ENCODE measurements around the gene IFIT2.
"Not testable (repeated sequence)": the region's sequence is repeated elsewhere in the genome, so short reads cannot be mapped to it uniquely, and the experiment has no call there.

The IFIT2 gene, protein sequence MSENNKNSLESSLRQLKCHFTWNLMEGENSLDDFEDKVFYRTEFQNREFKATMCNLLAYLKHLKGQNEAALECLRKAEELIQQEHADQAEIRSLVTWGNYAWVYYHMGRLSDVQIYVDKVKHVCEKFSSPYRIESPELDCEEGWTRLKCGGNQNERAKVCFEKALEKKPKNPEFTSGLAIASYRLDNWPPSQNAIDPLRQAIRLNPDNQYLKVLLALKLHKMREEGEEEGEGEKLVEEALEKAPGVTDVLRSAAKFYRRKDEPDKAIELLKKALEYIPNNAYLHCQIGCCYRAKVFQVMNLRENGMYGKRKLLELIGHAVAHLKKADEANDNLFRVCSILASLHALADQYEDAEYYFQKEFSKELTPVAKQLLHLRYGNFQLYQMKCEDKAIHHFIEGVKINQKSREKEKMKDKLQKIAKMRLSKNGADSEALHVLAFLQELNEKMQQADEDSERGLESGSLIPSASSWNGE

DNA sequence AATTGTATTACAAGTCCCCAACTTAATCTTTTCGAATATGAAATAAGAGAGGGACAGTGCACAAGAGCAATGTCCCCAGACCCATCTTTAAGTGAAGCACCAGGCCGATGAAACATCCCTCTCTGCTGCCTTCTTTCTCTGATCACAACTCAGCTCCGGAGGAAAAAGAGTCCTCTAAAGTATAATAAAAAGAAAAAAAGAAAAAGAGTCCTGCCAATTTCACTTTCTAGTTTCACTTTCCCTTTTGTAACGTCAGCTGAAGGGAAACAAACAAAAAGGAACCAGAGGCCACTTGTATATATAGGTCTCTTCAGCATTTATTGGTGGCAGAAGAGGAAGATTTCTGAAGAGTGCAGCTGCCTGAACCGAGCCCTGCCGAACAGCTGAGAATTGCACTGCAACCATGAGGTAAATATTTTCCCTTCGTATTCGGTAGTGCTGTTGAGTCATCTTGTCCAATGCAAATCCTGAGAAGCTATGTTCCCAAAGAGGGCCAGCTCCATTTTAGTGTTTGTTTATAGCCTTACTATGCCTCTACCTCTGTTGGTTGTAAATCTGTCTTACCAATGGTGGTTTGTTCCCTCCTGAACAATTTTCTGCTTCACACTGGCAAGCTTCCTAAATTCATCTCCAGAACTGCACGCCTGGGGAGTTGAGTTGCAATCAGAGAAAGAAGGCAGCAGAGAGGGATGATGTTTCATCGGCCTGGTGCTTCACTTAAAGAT, at the start of gene IFIT2:
TSS of gene IFIT2 (plus strand) at position 326 of the 725 bp plus-strand sequence. CDS start at position 404, 78 bp downstream.
- peak in 5 of 6 experiments; percentile 2 to 68 (median 65) for DNase-seq

DNA sequence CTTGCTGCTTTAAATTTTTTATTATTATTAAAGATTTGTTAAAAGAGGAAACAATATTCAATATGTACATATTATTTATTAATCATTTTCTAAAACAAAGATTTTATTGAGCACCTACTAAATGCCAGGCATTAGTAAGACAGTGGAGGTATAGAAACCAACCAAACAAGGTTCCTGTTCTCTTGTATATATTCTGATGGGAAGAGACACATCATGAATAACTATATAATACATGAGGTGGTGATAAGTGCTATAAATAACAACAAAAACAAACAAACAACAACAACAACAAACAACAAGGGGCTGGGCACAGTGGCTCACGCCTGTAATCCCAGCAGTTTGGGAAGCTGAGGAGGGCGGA, 49.6 kb upstream of the IFIT2 start:
- DNase-seq = peak in 1 of 6 experiments; percentile 0

DNA sequence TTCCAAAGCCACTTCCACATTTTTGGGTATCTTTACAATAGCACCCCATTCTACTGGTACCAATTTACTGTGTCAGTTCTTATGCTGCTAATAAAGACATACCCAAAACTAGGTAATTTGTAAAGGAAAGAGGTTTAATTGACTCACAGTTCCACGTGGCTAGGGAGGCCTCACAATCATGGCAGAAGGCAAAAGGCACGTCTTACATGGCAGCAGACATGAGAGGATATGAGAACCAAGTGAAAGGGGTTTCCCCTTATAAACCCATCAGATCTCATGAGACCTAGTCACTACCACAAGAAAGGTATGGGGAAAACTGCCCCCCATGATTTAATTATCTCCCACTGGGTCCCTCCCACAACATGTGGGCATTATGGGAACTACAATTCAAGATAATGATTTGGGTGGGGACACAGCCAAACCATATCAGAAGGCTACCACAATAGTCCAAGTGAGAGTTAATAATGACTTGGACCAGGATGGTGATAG, 46.7 kb upstream of the IFIT2 start:
- not testable (repeated sequence) for DNase-seq

DNA sequence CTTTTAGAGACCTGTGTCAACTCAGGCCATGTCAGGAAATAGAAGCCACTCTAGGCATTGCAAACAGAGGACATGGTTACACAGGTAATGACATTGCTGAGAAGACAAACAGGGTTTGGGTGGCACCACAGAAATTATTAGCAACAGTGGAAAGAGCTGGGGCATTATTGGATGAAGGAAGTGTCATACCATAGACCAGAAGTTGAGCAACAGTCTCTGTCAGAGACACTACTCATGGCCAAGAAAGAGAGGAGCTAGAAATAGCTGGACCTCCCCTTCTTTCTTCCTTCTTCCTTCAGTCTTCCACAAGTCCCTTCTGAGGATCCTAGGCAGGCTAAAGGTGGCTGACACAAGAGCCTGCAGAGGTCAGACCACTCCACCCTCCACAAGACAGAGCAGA, 46.1 kb upstream of the IFIT2 start:
- no peak for DNase-seq

DNA sequence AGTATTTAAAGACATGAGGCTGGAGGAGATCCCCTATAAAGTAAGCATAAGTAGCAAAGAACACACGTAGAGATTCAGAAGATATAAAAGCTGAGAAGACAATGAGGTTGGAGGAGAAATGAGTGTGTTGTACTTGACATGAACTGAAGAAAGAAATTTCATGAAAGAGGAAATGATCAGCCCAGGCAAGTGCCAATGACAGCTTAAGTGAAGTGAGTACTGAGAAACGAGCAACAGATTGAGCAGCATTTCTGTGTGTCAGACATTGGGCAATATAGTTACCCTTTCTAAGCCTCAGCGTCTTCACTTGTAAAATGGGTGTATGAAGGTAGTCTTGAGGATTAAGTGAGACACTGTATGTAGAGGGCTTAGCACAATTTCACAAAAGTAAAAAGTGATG, 45.5 kb upstream of the IFIT2 start:
- no peak for DNase-seq

DNA sequence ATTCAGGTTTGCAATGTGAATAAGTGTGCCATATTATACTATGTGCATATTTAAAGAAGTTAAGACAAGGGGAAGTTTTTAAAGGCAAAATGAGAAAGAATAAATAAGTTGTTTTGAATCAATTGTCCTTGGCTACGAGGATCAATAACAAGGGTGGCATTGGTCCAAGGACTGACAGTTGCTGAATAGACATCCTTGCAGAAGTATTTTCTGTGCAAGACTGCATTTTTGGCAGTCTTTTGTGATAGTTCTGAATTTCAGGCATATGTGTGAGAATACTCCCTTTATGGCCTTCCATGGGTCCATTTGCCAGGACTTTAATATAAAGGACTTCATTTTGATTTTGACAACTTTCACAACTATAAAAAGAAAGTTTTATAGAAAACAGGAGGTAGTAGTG, 44.9 kb upstream of the IFIT2 start:
- no peak for DNase-seq

DNA sequence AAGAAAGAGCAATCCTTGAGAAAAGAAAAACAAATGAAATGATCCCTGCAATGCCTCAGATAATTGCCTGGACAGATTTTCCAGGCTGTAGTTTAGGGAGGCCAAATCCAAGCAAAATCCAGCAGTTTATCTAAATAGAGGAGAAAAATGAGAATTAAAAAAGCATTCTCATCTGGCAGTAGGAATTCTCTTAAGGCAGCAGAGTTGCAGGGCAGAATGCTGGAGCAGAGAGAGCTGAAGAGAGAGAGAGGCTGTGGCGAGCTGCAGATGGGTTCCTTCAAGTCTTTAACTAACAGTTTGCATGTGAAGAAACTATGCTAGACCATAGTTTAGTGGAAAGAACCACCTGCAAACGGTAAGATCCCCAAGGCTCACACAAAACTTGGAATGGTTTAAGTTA, 44.3 kb upstream of the IFIT2 start:
- no peak for DNase-seq

DNA sequence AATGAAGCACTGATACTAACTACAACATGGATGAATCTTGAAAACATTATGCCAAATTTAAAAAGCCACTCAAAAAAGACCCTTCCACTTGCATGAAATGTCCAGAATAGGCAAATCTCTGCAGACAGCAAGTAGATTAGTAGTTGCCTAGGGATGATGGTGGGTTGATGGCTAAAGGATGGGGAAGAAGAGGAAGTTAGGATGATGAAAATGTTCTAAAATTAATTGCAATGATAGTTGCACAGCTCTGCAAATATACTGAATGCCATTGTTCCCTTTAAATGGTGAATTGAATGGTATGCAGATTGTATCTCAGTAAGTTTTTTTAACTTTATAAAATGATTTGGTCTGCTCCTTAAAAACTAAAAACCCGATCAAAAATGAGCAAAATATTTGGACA, 43.0 kb upstream of the IFIT2 start:
- DNase-seq = no peak

DNA sequence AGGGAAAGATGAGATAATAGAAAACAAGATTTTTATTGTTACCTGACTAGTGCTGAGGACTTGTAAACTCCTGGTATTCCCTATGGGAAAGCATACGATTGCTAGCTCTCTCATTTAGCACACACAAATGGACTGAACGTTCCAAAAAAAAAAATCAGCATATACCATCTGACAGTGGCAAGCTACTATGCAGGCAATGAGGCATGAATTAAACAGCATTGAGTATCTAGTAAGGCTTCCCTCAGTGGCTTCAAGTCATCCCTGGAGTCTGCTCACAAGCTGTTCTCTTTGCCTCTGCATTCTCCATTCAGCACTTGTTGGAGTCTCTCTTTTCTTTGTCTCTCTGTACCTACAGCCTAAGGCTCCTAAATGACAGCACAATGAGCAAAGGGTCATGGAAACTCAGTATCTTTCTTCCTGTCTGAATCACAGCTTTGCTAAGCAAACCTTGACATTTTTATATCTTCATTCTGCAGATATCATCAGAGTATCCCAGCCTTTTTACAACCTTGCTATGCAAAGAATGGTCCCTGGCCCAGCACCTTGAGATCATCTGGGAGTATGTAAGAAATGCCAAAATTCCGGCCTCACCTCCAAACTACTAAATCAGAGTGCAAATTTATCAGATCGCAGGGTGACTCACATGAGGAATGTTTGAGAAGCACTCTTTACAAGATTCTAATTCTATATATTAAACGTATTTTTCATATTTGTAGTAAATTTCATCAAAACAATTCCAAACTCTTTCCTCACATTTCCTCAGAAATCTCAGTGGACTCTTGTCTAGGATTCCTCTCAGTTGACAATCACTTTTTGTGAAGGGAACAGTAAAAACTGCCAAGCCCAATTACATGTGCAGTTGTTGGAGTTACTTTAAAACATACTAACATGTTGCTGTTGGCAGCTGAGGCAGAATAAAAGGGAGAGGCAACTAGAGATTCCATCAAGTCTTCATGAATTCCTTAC, 39.5 kb upstream of the IFIT2 start:
- DNase-seq = no peak

DNA sequence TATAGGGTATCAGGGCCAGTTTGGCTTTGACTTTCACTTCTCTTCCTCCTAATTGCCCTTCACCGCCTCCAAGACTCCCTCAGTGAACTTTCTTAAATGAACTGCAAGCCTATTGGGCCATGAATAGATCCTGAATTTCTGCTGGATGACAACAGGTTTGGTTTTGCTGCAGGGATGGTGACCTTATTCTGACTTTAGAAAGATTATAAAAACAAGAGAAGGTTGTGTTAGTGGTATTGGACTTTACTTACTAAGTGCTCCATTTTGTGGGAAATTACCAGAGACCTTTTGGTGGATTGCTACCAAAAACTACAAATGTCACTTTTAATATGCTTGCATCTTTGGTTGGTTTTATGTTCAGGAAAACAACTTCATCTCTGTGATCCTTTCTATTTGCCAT, 38.8 kb upstream of the IFIT2 start:
- no peak for DNase-seq

DNA sequence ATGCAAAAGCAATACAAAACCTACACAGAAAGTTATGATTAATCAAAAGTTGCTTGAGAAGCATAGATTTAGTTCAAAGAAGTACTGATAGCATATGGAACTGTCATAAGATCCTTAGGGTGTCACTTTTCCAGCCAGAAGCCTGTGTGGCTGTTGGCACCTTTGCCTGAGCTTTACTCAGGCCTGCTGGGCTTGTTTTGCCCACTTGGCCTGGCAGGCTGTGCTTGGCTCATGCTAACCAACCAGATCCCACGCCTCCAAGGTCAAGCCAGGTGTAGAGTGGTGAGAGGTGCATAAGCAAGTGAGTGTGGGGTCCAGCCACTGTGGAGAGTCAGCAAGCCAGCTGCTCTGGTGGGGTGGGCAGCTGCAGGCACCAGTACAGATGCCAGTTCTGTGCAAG, 38.3 kb upstream of the IFIT2 start:
- no peak for DNase-seq

DNA sequence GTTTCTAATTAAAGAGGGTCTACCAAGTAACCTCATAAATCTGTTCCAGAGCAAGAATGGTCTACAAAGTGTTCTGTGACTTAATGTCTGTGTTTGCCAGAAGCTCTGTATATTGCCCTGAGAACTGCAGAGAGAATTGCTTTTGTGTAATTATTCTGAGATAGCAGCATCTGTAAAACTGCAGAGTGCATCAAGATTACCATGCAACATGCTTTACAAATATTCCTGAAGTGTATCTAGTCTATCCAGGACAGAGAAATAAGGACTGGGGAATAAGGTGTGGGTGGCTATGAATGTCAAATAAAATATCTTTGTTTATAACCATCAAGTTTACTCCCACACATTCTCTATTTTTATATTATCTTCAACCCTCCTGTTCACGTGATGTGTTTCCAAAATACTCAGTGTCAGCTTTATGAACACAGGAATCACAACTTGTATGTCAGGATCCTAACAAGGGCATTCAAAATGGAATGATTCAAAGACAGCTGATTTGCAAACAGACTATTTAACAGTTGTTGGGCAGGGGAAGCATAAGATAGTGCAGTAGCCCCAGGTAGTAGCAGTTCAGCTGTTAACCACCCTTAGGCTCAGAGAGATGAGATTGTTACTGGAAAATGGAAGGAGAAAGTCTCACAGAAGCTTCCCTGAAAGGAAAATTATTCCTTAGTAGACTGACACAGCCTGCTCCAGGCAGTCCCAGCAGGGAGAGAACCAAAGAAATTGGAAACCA, 35.0 kb upstream of the IFIT2 start:
- DNase-seq = no peak

DNA sequence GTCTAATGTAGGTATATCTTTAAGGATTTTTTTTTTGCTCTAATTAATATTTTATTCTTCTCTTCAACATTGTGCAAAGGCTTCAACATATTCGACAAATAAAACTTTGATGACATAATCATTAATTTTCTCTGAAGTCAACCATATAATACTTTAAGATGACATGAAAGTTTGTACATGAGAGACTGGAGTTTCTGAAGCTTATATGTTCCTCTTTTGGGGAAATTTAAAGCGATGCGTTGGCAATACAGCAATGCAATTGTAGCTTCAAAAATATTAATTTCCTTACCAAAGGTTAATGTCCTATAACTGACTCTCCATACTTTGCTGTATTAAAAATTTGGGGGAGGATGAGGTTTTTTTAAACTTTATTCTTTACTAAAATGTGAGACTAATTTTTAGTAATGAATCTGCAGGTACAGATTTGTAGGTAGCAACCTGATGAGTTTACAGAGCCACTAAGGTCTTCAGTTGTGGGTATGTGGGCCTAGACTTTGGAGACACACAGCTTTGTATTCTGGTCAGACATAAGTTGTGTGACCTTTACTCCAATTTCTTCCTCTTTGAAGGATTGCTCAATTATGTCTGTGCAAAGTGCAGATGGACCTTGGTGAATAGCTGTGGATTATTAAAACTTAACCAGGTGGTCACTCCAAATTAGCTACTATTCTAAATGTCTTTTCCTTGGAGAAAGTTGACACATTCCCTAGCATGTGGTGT, 32.3 kb upstream of the IFIT2 start:
- no peak for DNase-seq

DNA sequence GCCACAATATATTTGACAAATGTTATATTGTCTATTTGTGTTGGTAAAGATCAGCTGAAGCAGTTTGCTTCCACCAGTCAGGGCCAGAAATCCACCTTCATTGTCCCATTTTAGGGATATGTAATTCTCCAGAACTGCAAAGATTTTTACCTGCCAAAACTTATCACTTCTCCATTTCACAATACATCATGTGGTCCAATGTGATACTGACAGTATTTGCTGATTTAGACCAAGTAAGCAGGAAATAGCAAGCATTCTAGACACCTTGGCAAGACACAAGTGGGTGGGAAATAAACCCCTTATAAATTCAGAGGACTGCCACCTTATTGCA, 31.7 kb upstream of the IFIT2 start:
- DNase-seq = no peak

DNA sequence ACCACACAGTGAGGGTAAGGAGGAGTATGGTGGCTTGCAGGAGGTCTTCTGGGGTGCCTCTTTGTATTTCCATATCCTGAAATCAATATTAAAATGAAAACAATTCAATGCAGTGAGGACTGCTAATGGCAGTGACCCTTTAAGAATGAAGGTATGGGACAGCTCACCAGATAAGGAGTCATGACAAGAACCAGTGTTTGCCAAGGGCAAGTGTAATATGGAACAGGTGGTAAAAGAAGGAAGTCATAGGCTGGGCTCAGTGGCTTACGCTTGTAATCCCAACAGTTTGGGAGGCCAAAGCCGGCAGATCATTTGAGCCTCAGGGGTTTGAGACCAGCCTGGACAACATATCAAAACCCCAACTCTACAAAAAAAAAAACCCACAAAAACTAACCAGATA, 30.3 kb upstream of the IFIT2 start:
- no peak for DNase-seq

DNA sequence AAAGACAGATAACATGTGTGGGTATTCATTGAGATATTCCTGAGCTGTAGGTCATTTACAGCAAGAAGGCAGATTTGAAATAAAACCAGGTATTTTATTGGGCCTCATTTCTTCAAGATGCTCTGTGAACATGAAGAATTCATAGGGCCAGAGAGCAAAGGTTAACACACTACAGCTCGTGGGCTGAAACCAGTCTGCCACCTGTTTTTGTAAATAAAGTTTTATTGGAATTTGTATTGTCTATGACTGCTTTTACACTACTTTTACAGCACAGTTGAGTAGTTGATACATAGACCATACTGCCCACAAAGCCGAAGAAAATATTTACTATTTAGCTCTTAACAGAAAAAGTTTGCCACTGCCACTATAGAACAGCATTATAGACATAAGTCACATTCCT, 28.2 kb upstream of the IFIT2 start:
- DNase-seq = no peak

DNA sequence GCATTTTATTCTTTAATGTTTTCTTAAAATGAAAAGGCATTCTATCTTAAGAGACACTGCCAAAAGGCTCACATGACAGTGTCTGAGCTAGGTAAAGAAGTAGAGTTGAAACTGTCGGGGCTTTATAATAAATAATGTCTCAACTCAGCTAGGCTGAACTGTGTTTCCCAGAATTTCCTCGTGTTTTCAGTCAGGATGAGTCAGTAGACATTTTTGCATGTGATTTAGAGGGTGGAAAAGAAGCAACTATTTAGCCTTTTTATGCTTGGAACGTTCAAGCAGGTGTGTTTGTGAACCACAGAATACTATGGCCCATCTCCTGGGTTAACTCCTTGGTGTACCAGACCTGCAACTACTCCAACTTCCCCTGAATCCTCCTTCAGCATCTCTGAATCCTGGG, 26.9 kb upstream of the IFIT2 start:
- DNase-seq = no peak

DNA sequence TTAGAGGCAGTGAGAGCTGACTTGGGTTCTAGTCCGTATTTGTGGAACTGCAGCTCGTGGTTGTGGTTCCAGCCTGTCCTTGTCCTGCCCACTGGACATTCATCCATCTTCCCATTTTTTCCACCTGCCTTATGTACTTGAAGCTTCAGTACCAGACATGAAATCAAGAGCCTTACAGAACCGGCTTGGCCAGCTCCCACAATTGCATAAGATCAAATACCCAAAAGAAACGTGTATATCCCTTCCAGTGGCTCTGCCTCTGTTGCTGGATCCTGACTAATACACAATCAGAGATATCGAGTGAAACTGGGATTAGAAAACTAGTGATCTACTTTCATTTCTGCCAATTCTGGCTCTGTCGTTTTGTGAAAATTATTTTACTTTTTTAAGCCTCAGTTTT, 26.5 kb upstream of the IFIT2 start:
- DNase-seq = no peak

DNA sequence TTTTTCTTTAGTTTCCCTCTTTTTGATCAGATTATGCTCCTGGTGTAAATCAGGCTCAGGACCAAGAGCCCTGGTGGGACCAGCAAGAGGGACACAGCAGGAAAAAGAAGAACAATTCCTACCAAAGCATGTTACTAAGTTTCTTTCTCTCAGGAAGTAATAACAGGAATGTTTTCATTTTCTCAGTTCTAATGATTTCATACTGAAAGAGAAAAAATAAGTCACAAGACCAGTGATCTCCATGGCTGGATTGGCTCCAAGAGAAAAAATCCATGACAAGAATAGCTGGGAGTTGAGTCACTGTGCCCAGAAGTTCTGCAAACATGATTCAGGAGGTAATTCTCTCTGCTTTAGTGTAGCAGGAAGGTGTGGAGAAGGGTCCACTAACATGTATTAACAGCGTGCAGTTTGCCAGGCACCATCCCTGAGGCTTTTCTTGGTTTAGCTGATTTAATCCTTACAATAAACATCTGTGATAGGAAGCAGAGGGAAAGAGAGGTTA, 23.8 kb upstream of the IFIT2 start:
- no peak for DNase-seq

DNA sequence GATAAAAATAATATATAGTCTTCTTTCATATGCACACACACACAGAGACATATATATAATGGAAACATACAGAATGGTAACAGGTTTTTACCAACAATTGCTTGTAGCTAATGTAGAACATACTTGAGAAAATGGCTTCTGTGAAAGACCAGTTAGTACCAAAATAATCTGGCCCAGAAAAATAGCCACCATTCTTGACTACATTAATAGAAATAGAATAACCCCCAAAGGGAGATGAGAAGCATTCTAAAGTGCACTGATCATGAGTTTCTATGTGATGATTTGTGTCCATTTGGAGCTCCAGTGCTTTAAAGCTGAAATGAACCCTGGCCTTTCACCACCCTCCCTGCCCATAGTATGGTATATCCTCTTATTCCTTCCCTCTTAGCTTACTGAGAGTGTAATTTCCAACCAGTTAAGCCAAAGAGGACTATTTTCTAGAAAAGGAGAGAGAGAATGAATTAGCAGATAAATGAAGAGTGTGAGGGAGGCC, 22.9 kb upstream of the IFIT2 start:
- no peak for DNase-seq

DNA sequence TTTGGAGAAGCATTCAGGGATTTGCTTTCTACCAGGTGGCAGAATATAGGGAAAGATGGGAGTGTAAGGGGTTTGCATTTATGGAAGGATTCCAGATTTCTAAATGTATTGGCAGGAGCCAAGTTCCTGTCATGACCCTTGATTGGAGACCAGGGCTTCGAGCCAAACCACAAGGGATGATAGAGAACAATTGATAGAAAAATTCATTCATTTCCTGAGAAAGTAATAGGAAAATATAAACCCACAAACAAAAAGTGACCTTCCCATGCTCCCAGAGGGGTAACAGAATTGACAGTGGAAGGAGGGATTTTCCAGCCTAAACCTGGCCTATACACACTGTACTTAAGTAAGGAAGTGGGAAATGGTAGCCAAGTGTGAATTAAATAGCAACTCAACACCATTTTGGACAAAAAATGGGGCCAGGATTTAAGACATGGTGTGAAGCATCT, 22.4 kb upstream of the IFIT2 start:
- no peak for DNase-seq
